Gastroesophageal sphincter (tissue), 3 donors: Measurements from ENCODE around the gene MTERF4.

Experiments used
- CTCF ChIP-seq, 4 experiments: fragments of 200-600 bp in 2 of 4; fragments of 450-650 bp in 2 of 4; sonication (generic) in 1 of 4; IDR thresholded peaks; one replicate each; pipeline ENCODE4 v1.5.1; 2017 to 2019; ENCODE audit warnings: antibody characterized with exemption in 4 of 4, mild to moderate bottlenecking in 2 of 4, moderate library complexity in 2 of 4
- EP300 ChIP-seq: sonication (generic); formaldehyde crosslinking; IDR thresholded peaks from one replicate; pipeline ENCODE4 v1.6.1; 2017; ENCODE audit warnings: antibody characterized with exemption, mild to moderate bottlenecking
- POLR2A ChIP-seq, 2 donors: fragments of 450-650 bp; IDR thresholded peaks; one replicate each; pipeline ENCODE4 v1.6.1; 2017; ENCODE audit warnings: antibody characterized with exemption in 2 of 2, mild to moderate bottlenecking in 2 of 2, moderate library complexity in 1 of 2

GRCh38 chr2:241133436-241133820 is 31.3 kb upstream of the MTERF4 start:
- no peak for TF ChIP-seq EP300
- no peak for TF ChIP-seq POLR2A (IDR thresholded peaks at IDR 0.05)
- no peak for TF ChIP-seq CTCF (IDR thresholded peaks at IDR 0.05)
